ENCODE measurements around the gene PWP1.

DNA sequence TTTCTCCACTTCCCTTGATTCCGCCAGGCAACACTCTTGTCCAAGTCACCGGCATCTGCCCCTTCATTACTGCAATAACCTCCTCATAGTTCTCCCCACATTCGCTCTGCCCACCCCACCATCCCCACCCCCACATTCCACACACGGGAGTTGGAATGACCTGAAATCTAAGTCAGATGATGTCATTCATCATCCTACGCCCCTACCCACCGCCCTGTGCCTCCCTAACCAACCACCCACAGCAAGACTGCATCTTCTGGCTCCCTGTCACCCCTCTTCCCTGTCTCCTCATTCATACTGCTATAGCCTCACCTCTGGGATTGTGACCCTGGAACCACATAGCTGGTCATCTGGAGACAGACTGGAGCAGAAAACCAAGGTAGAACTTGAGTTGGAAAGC, 7.9 kb upstream of the PWP1 start:
- TF ChIP-seq POLR2AphosphoS5 (IDR thresholded peaks at IDR 0.05; ENCODE audit: low read depth, low read length) (no peak), SIN3A (IDR thresholded peaks at IDR 0.05; ENCODE audit: borderline replicate concordance, insufficient read depth, low read length) (no peak), TAF1 (IDR thresholded peaks at IDR 0.05; ENCODE audit: borderline replicate concordance, insufficient read depth, low read length) (no peak)
- TF ChIP-seq, protein P1, sequence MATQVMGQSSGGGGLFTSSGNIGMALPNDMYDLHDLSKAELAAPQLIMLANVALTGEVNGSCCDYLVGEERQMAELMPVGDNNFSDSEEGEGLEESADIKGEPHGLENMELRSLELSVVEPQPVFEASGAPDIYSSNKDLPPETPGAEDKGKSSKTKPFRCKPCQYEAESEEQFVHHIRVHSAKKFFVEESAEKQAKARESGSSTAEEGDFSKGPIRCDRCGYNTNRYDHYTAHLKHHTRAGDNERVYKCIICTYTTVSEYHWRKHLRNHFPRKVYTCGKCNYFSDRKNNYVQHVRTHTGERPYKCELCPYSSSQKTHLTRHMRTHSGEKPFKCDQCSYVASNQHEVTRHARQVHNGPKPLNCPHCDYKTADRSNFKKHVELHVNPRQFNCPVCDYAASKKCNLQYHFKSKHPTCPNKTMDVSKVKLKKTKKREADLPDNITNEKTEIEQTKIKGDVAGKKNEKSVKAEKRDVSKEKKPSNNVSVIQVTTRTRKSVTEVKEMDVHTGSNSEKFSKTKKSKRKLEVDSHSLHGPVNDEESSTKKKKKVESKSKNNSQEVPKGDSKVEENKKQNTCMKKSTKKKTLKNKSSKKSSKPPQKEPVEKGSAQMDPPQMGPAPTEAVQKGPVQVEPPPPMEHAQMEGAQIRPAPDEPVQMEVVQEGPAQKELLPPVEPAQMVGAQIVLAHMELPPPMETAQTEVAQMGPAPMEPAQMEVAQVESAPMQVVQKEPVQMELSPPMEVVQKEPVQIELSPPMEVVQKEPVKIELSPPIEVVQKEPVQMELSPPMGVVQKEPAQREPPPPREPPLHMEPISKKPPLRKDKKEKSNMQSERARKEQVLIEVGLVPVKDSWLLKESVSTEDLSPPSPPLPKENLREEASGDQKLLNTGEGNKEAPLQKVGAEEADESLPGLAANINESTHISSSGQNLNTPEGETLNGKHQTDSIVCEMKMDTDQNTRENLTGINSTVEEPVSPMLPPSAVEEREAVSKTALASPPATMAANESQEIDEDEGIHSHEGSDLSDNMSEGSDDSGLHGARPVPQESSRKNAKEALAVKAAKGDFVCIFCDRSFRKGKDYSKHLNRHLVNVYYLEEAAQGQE (IDR thresholded peaks at IDR 0.05; ENCODE audit: insufficient read depth in 1 of 2, low read depth in 2 of 2, low read length in 2 of 2): no peak

All from PFSK-1 (cell line).